Activated CD8-positive, alpha-beta memory T cell treated with anti-CD3 and anti-CD28 coated beads for 1 hour (primary cell): Measurements from ENCODE around the gene MRPL51.
"Not testable (repeated sequence)": the region's sequence is repeated elsewhere in the genome, so short reads cannot be mapped to it uniquely, and the experiment has no call there.

Source experiments
- DNase-seq, 2 donors: peaks; one replicate each; pipeline ENCODE4 v3.0.0-alpha.2; 2020; ENCODE audit warnings: low read depth in 1 of 2; ENCODE audit errors: extremely low read depth in 1 of 2

MRPL51 gene

GRCh38 chr12:6532051-6532926 lies 39.2 kb upstream of the MRPL51 start:
- DNase-seq: peak; percentile 66 to 79

GRCh38 chr12:6530576-6531260 lies 37.7 kb upstream of the MRPL51 start:
- DNase-seq: no peak

- no peak for DNase-seq
Measured at GRCh38 chr12:6529291-6529737, 36.3 kb upstream of the MRPL51 start.

GRCh38 chr12:6528539-6529235 lies 35.6 kb upstream of the MRPL51 start:
- no peak for DNase-seq

- DNase-seq: no peak
Measured at GRCh38 chr12:6527711-6528110, 34.6 kb upstream of the MRPL51 start.

- DNase-seq: no peak
Measured at GRCh38 chr12:6526766-6527525, 33.9 kb upstream of the MRPL51 start.

- no peak for DNase-seq
Measured at GRCh38 chr12:6526201-6526600, 33.1 kb upstream of the MRPL51 start.

- DNase-seq: no peak
Measured at GRCh38 chr12:6524648-6525047, 31.6 kb upstream of the MRPL51 start.

- DNase-seq: no peak
Measured at GRCh38 chr12:6523708-6524107, 30.6 kb upstream of the MRPL51 start.

GRCh38 chr12:6522193-6522592 lies 29.1 kb upstream of the MRPL51 start:
- DNase-seq: no peak

- DNase-seq: no peak
Measured at GRCh38 chr12:6520186-6520585, 27.1 kb upstream of the MRPL51 start.

- no peak for DNase-seq
Measured at GRCh38 chr12:6508087-6508486, 15.0 kb upstream of the MRPL51 start.

- no peak for DNase-seq
Measured at GRCh38 chr12:6507102-6507998, 14.3 kb upstream of the MRPL51 start.

GRCh38 chr12:6500466-6500865 lies 7.4 kb upstream of the MRPL51 start:
- DNase-seq: no peak

GRCh38 chr12:6497291-6497690 lies 4.2 kb upstream of the MRPL51 start:
- not testable (repeated sequence) for DNase-seq

- no peak for DNase-seq
Measured at GRCh38 chr12:6494968-6495367, 1.9 kb upstream of the MRPL51 start.

- DNase-seq: no peak
Measured at GRCh38 chr12:6494258-6494743, 1.2 kb upstream of the MRPL51 start.

- DNase-seq: peak; percentile 87 to 88
Measured at GRCh38 chr12:6493497-6494257, 615 bp upstream of the MRPL51 start, which contains the start of gene NCAPD2. Gene NCAPD2, plus strand, starts transcription at chr12:6494102. Its CDS starts 997 bp downstream, at chr12:6495099.

- not testable (repeated sequence) for DNase-seq
Measured at GRCh38 chr12:6490673-6491072, 2.4 kb downstream of the MRPL51 start.
